ENCODE data around the gene MN1. TPM values are rescaled to one million over a fixed set of nuclear protein-coding genes. Genes with fewer than 3 reads are reported as not detected.

MN1 gene
- polyA plus RNA-seq, 1 donor, result 16.9 TPM

GRCh38 chr22:27800250-27801201 lies 1.0 kb downstream of the MN1 start:
- DNase-seq (ENCODE audit: low read depth), result no peak

- DNase-seq (ENCODE audit: low read depth), result no peak
Observed at GRCh38 chr22:27799827-27800249, 1.7 kb downstream of the MN1 start.

DNA sequence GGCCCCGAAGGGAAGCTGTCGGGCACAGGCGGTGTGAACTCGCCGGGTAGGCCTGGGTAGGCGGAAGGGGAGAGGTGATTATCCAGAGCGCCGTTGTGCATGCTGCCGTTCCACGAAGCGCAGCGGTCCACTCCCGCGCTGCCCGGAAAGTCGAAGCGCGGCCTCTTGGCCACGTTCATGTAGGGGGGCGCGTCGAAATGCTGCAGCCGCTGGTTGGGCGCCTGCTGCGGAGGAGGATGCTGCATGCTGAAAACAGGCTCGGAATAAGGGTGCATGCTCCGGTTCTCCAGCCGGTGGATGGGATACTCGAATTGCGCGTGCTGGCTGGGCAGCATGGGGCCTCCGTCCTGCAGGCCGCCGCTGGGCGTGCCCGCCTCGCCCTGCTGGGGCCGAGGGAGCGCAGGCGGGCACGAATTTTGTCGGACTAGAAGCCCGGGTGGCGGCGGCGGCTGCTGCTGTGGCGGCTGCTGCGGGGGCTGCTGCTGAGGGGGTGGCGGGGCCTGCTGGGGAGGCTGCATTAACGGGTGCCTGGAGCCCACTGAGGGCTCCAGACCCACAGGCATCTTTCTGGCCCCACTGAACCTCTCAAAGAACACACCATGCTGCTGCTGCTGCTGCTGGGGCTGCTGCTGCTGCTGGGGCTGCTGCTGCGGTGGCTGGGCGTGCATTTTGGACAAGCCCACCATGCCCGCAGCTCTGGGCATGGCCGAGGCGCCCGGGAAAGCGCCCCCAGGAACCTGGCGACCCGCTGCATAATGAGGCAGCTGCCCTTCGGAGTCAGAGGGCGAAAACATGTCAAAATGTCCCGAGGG lies 2.3 kb downstream of the MN1 start:
- DNase-seq (ENCODE audit: low read depth), result no peak

DNA sequence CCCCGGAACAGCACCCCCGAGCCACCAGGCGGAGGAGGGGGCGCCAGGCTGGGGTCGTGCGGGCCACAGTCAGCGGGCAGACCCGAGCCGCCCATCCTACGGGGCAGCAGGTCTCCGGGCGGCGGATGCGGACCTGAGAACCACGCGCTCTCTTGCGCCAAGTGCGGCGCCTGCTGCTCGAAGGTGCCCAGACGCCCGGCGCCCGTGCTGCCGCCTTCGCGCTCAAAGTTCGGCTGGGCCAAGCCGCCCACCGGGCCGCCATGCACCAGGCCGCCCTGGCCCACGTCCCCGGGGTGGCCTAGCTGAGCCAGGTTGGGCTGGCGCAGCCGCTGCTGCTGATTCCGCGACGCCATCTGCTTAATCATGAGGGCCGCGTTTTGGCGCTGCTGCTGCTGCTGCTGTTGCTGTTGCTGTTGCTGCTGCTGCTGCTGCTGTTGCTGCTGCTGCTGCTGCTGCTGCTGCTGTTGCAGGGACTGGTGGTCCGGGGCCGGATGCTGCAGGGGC lies 3.0 kb downstream of the MN1 start:
- DNase-seq (ENCODE audit: low read depth), result no peak

DNA sequence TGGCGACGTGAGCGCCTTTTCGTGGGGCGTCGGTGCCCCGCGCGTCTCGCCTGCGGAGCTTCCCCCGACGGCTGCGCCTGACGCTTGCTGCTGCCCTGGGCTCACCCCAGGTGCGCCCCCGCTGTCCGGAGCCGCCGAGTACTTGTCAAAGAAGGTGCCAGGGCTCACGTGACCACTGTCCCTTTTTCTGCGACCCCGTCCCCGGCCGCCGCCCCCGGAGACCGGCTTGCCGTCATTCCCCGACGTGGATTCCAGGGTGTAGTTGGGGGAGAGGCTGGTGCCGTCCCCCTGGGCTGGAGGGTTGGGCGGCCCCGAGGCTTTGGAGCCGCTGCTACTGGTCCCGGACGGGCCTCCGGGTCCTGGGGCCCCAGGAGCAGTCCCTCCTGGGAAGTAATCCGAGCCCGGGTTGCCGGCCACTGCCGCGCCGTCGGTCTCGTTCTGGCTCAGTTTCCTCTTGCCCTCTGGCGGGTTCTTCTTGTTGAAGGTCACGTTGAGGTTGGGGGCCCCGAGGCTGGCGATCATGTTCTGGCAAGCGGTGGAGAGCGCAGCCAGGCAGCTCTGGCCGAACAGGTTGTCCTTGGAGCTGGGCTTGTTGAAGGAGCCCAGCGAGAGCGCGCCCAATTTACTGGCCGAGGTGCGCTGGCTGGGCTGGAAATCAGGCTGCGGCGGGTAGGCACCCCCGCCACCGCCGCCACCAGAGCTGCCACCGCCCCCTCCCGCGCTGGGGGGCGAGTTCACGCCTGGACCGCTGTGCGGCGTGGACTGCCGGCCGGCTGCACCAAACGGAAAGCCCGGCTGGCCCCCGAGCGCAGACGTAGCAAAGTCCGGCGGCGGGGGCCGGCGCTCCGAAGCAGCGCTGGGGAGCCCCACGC lies 3.8 kb downstream of the MN1 start:
- DNase-seq (ENCODE audit: low read depth), result no peak

DNA sequence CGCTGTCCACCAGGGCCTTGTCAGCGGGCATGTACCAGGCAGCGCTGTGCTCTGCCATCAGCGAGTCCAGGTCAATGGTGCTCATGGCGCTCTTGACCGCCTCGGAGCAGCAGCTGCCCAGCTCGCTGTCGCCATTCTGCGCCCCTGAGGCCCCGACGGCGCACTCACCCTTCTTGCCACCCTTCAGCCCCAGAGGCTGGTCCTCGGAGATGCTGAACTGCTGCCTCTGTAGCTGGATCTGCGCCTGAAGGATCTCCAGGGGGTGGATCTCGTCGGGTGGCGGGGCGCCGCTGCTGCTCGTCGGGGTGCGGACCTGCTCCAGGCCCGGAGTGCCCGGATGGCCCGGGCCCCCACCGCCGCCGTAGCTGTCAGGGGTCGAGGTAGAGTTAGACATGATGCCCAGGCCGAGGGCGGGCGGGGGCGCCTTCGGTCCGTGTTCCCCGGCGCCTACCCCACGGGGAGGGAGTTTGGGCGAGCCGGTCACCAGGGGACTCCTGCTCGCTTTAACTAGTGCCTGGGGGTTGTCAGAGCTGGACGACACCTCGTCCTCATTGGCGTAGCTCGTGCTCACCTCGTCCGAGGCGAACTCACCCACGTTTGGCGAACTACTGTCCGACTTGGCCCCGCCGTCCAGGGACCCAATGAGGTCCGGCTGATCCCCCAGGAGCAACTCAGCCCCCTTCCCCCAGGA lies 4.6 kb downstream of the MN1 start:
- DNase-seq (ENCODE audit: low read depth), result no peak

DNA sequence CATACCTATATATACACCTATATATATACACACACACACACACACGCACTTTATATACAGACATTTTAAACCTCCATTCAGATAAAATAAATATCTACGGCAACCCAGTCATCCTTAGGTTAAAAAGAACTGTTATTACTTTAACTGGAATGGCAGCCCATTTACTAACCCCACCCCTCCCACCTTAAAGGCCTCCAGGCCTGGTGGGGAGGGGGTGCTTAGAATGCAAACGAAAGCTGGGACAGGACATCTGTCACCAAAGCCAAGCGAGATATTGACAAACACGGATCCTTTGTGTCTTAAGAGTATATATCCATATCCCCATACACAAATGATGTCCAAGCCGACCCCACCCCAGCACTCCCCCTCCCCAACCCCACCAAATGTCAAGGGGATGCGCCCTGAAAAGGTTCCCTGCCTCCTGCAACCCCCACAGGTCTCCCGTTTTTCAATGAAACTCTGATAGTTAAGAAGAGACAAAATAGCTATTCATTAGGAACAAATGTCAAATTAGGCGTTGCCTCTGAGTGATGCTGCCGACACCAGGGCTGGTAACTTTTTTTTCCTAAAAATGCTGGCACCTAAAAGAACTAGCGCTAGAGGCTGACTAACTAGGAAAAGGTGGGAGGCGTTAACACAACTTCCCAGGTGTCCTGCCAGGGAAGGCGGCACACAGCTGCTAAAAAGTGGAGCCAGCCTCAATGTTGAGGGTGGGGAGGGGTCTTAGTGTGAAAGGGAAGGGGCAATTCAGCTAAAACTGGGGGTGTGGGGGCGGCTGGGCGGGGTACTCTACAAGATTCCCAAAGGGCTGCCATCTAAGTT lies 5.6 kb downstream of the MN1 start:
- no peak for DNase-seq (ENCODE audit: low read depth)

DNA sequence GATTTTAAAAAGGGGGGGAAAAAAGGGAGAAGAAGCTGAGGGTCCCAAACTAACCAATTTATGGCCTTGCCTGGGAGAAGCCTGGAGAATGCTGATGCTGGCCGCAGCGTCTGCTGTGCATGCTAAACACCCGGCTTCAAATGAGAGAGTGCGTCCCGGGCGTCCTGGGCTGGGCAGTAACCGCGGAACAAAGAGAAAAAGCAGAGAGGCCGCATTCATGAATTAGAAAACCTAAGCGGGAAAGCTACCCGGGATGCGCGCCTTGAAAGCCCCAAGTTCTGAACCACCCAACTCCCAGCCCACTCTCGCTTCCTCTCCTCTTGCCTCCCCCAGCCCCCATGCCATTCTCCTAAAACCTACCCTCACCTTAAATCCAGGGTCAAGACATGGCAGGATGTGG lies 6.5 kb downstream of the MN1 start:
- no peak for DNase-seq (ENCODE audit: low read depth)

DNA sequence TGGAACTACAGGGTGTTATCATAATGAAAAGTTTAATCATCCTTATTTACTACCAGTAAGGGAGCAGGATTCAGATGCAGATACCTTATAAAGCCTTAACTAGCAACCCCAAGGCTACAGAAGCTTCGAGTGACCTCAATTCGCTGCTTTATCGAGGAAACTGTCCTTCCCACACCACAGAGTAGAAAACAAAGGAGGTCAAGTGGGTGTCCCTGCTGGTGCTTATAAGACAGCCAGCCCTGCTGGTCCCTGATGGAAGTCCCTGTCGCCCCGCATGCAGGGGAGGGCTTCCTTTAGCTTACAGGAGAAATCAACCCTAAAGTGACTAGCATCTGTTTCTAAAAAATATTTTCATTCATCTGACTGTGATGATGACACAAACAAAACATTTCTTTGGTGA lies 7.3 kb downstream of the MN1 start:
- DNase-seq (ENCODE audit: low read depth), result no peak

GRCh38 chr22:27793576-27793975 lies 8.0 kb downstream of the MN1 start:
- no peak for DNase-seq (ENCODE audit: low read depth)

- no peak for DNase-seq (ENCODE audit: low read depth)
Observed at GRCh38 chr22:27792452-27793161, 8.9 kb downstream of the MN1 start.

GRCh38 chr22:27791859-27792241 lies 9.7 kb downstream of the MN1 start:
- DNase-seq (ENCODE audit: low read depth), result no peak

DNA sequence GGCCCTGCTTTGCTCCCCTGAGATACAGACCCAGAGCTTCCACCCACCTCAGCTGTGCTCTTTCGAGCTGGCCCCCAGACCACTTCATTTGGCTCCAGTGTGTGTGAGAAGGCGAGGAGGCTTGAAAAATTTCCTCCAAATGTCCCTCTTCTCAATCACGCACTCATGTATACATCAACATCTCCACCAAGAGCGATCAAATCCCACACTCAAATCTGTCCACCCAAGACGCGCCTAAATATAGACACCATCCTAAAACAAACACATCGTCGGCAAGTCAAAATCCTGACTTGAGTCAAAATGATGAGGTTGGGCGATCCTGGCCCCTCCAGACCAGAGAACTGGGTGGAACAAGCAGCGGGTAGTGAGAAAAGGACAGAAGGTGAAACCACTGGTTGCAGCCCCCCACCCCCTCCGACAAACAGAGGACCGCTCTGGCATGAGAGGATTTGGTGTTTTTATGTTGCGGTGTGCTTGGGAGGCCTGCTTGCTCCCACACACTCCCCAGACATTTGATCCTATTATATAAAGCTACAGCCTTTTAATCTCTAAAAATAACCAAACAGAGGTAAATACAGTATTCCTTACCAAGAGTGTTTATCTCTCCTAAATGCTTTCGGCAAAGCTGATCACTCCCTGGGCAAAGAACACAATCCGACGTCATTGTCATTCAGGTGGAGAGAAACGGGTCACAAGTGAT lies 10.2 kb downstream of the MN1 start:
- no peak for DNase-seq (ENCODE audit: low read depth)

DNA sequence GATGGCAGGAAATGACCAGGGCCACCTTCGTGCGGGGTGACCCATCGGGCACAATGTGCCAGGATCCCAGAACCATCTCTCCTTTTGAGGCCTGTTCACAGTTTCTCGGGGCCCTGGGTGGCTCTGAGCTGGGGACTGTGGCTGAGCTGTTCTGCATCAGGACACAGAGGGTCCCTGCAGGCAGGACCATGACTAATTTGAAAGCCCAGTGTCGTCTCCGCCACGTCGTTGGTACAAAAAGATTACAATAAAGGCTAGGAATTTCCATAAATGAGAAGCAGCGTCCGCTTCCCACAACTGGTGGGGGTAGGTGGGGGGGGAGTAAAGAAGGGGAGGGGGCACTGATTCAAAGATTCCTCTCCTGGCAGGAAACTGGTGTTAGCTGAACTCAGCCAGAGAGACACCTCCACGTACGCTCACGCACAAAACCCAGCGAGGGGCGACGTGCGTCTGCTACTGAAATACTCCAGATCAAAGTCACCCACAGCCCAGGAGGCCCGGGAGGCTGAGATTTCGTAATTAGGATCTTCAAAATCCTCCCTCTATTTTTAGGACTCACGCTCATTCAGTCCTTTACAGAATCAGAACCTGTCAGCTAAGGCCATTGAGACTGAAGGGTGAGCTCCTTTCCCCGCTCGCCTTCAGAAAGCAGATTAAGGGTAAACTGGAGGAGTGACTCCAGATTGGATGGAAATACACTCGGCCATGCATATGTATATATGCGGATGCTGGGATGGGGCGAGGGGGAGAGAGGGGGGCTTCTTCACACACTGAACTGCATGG lies 11.0 kb downstream of the MN1 start:
- no peak for DNase-seq (ENCODE audit: low read depth)

DNA sequence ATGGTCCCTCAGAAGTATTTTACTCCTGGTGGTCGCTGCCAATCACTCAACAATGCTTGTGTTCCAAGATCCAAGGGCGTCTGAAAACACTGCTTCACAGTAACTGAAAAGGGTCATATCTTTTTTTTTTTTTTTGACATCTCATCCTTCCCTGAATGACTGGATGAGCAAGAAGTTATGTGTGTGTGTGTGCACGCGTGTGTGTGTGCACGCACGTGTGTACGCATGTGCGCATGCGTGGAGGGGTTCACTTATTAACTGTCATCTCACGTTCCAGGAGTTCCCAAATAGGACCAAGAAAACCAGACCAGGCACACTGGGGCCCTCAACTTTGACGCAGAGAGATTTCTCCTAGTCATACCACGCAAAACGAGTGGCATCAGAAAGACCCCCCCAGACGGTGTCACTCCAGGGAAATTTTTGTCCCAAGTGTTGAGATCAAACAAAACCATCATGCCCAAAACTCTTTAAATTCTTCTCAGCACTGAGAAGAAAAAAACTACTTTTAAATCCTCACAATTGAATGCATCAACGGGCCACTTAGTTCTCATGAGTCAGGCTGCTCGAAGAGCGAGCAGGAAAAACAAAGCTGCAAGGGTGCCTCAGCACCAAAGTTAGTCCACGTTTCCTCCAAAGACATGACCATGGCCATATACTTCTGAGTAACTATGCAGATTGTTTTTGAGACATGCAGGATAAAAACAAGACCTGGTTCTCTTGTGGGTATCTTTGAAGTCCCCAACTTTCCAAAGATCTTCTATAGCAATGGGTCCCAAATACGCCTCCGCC lies 12.9 kb downstream of the MN1 start:
- no peak for DNase-seq (ENCODE audit: low read depth)

DNA sequence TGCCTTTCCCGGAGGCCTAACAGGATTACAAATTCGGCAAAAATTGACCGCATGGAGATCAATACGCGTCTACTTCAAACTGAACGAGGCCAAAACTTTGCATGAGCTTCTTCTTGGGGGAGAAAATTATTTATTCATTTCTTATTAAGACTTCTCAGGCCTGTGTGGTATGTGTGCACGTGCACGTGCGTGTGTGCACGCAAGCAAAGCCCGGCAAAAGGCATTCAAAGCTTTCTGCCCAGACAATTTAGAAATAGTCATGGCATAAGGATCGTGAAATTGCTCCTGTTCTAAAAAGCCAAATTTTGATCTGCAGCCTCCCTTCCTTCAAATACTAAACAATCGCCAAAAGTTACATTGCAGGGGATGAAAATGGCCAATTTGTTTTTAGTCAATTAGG lies 14.6 kb downstream of the MN1 start:
- DNase-seq (ENCODE audit: low read depth), result no peak

DNA sequence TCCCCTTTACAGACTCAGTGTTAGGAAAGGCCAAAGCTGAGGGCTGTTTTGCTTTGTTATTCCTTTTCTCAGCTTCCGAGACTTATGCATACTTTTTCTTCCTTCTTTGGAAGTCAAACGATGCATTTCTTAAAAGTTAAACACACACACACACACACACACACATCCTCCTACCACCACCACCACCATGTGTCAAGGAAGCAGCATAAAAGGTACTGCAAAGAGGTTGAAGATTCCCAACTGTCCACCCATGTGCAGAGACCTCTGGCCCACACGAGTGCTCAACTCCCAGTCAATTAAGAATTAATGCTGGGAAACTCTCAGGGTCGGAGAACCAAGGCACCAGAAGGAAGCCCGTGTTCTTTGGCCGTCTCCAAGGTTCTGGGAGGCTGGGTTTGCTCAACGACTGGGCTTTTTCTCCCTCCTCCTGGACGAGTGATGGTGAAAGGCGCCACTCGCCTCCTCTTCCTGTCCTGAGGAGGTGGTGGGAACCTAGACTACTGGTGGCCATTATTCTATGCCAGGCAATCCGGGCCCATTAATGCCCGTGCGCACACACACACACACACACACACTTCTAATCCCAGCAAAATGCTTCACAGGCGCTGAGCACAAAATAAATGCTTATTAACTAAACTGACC lies 15.1 kb downstream of the MN1 start:
- no peak for DNase-seq (ENCODE audit: low read depth)

Data from forelimb muscle (tissue), 1 donor.